HG02678 (cell line): Measurements from ENCODE around the gene BTLA.
"Not testable (repeated sequence)": the region's sequence is repeated elsewhere in the genome, so short reads cannot be mapped to it uniquely, and the experiment has no call there.

Experiments
- ATAC-seq: cut with Tn5 transposase; IDR thresholded peaks from one replicate; pipeline ENCODE4 v1.9.1; 2021; ENCODE audit warnings: mild to moderate bottlenecking, moderate library complexity; ENCODE audit not compliant: unreplicated experiment

BTLA gene

GRCh38 chr3:112456147-112456546, 43.1 kb downstream of the BTLA start:
- ATAC-seq: no peak

- ATAC-seq: no peak
Observed at GRCh38 chr3:112448939-112449338, 50.3 kb downstream of the BTLA start.

- no peak for ATAC-seq
Observed at GRCh38 chr3:112446343-112446742, 52.9 kb downstream of the BTLA start.

- no peak for ATAC-seq
Observed at GRCh38 chr3:112445839-112446238, 53.4 kb downstream of the BTLA start.

GRCh38 chr3:112437146-112438022, 61.9 kb downstream of the BTLA start:
- ATAC-seq: no peak

- ATAC-seq: no peak
Observed at GRCh38 chr3:112429960-112430359, 69.3 kb downstream of the BTLA start.

- no peak for ATAC-seq
Observed at GRCh38 chr3:112427123-112427522, 72.1 kb downstream of the BTLA start.

GRCh38 chr3:112425858-112426750, 73.2 kb downstream of the BTLA start:
- ATAC-seq: peak; percentile 64

- no peak for ATAC-seq
Observed at GRCh38 chr3:112425382-112425781, 73.9 kb downstream of the BTLA start.

- no peak for ATAC-seq
Observed at GRCh38 chr3:112424394-112424793, 74.9 kb downstream of the BTLA start.

- not testable (repeated sequence) for ATAC-seq
Observed at GRCh38 chr3:112422921-112423320, 76.4 kb downstream of the BTLA start.

GRCh38 chr3:112418526-112418925, 80.7 kb downstream of the BTLA start:
- not testable (repeated sequence) for ATAC-seq

- ATAC-seq: no peak
Observed at GRCh38 chr3:112417696-112418318, 81.5 kb downstream of the BTLA start.

GRCh38 chr3:112416391-112417212, 82.7 kb downstream of the BTLA start:
- no peak for ATAC-seq

GRCh38 chr3:112415390-112415789, 83.9 kb downstream of the BTLA start:
- no peak for ATAC-seq
